T-cell (primary cell): Measurements from ENCODE around the gene ZNF195. TPM values are rescaled to one million over a fixed set of nuclear protein-coding genes. Genes with fewer than 3 reads are reported as not detected.
"Not testable (repeated sequence)": the region's sequence is repeated elsewhere in the genome, so short reads cannot be mapped to it uniquely, and the experiment has no call there.

Experiments used
- ATAC-seq, 4 experiments: fragments of 200-7000 bp in 3 of 4; fragments of 150-1000 bp in 1 of 4; cut with Tn5 transposase; replicated peaks in 1 of 4; 1 replicate in 3 of 4; 2 replicates in 1 of 4; pipeline ENCODE4 v1.10.0; 2021; ENCODE audit warnings: moderate library complexity in 3 of 4, mild to moderate bottlenecking in 2 of 4, moderate number of reproducible peaks in 1 of 4
- CTCF ChIA-PET, 2 donors: fragments of 300-600 bp; sonication (Branson Sonifier 250); formaldehyde crosslinking; loops; one replicate each; lab custom pipeline; 2022; ENCODE audit warnings: antibody characterized with exemption in 2 of 2; lab: Charles Lee
- POLR2A ChIA-PET, 2 donors: fragments of 300-600 bp; sonication (Branson Sonifier 250); formaldehyde crosslinking; loops; one replicate each; lab custom pipeline; 2022; ENCODE audit warnings: antibody characterized with exemption in 2 of 2; lab: Charles Lee
- DNase-seq, 35 experiments: peaks; one replicate each; pipeline versions ENCODE4 v3.0.0 to v3.0.0-alpha.2; 2013 to 2023
- H3K27ac ChIP-seq: one replicate; pipeline ENCODE4 v1.5.1; 2013; ENCODE audit warnings: low read length
- H3K27me3 ChIP-seq, 2 experiments: replicated peaks in 1 of 2; 1 replicate in 1 of 2; 2 replicates in 1 of 2; pipeline versions ENCODE4 v1.6.1 to v1.7.0; 2013; ENCODE audit warnings: low read length in 1 of 2, mixed read lengths in 1 of 2; ENCODE audit not compliant: control insufficient read depth in 2 of 2, insufficient read depth in 2 of 2; ENCODE audit errors: extremely low read depth in 1 of 2
- H3K36me3 ChIP-seq, 2 donors: 1 replicate in 1 of 2; 2 replicates in 1 of 2; pipeline versions ENCODE4 v1.6.1 to v1.7.0; 2013; ENCODE audit warnings: low read length in 1 of 2; ENCODE audit not compliant: control insufficient read depth in 2 of 2, insufficient read depth in 1 of 2; ENCODE audit errors: extremely low read depth in 1 of 2
- H3K4me1 ChIP-seq, 2 experiments: 1 replicate in 1 of 2; 2 replicates in 1 of 2; pipeline versions ENCODE4 v1.6.1 to v1.7.0; 2013; ENCODE audit warnings: low read length in 2 of 2, mixed read lengths in 1 of 2; ENCODE audit not compliant: insufficient read depth in 2 of 2, control insufficient read depth in 1 of 2; ENCODE audit errors: extremely low read depth in 1 of 2
- H3K4me3 ChIP-seq, 2 donors: 1 replicate in 1 of 2; 2 replicates in 1 of 2; pipeline versions ENCODE4 v1.5.1 to v1.7.0; 2013; ENCODE audit warnings: mild to moderate bottlenecking in 2 of 2, low read length in 1 of 2, moderate library complexity in 1 of 2; ENCODE audit not compliant: control insufficient read depth in 1 of 2; ENCODE audit errors: extremely low read depth in 1 of 2
- H3K9me3 ChIP-seq: 2 replicates; pipeline ENCODE4 v1.7.0; 2013
- H3K27ac Mint-ChIP-seq, 2 donors: one replicate each; pipeline ENCODE4 v1.8.0; 2020 to 2021; ENCODE audit warnings: mild to moderate bottlenecking in 2 of 2, mixed read lengths in 2 of 2
- H3K27me3 Mint-ChIP-seq, 2 donors: one replicate each; pipeline ENCODE4 v1.8.0; 2021 to 2022; ENCODE audit warnings: mixed read lengths in 2 of 2
- H3K36me3 Mint-ChIP-seq: one replicate; pipeline ENCODE4 v1.8.0; 2021; ENCODE audit warnings: mixed read lengths
- H3K4me1 Mint-ChIP-seq, 3 donors: one replicate each; pipeline ENCODE4 v1.8.0; 2020 to 2022; ENCODE audit warnings: mixed read lengths in 3 of 3, mild to moderate bottlenecking in 1 of 3
- H3K4me3 Mint-ChIP-seq, 3 donors: one replicate each; pipeline ENCODE4 v1.8.0; 2020 to 2022; ENCODE audit warnings: mild to moderate bottlenecking in 3 of 3, mixed read lengths in 3 of 3, moderate library complexity in 3 of 3
- H3K9me3 Mint-ChIP-seq, 3 donors: one replicate each; pipeline ENCODE4 v1.8.0; 2020 to 2022; ENCODE audit warnings: mixed read lengths in 3 of 3
- WGBS: methylation state at CpG from one replicate; pipeline ENCODE4 v1.1.5; 2013; ENCODE audit warnings: missing lambda C conversion rate; ENCODE audit not compliant: insufficient coverage; 5-methylcytosine and 5-hydroxymethylcytosine counted together
- total RNA-seq, 35 experiments: library from RNA in 6 of 35; stranded (reverse) in 6 of 35; fragments of 120-200 nt in 1 of 35; gene quantifications; one replicate each; pipeline versions ENCODE4 v1.2.1 to v1.2.4 and lab custom pipeline; 2013 to 2026

Gene ZNF195
- total RNA-seq, 5 donors from 2014 or later (not counting 1 experiment from before 2014, with no cell fraction given) = 22.9 to 35.8 (median 32.0) TPM

DNA sequence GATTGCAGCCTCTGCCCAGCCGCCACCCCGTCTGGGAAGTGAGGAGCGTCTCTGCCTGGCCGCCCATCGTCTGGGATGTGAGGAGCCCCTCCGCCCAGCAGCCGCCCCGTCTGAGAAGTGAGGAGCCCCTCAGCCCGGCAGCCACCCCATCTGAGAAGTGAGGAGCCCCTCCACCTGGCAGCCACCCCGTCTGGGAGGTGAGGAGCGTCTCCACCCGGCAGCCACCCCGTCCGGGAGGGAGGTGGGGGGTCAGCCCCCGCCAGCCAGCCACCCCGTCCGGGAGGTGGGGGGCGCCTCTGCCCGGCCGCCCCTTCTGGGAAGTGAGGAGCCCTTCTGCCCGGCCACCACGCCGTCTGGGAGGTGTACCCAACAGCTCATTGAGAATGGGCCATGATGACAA is 18.3 kb upstream of the ZNF195 start:
- H3K27ac Mint-ChIP-seq, H3K4me3 ChIP-seq, H3K9me3 Mint-ChIP-seq, H3K36me3 Mint-ChIP-seq, ATAC-seq, CTCF ChIA-PET, H3K4me1 Mint-ChIP-seq, H3K36me3 ChIP-seq, H3K4me1 ChIP-seq, H3K27me3 ChIP-seq, POLR2A ChIA-PET, DNase-seq, H3K27ac ChIP-seq, H3K9me3 ChIP-seq, H3K4me3 Mint-ChIP-seq: not testable (repeated sequence)
- peaks cover 8 to 13% of the 10 kb centered on the region in 2 donors for H3K27me3 Mint-ChIP-seq
- WGBS = 87% methylated on average over 12 of the region's 23 CpGs

GRCh38 chr11:3395468-3395867 is 16.5 kb upstream of the ZNF195 start:
- H3K4me3 Mint-ChIP-seq, H3K4me1 Mint-ChIP-seq, H3K27ac Mint-ChIP-seq, H3K27ac ChIP-seq, H3K9me3 ChIP-seq, H3K27me3 ChIP-seq, CTCF ChIA-PET, H3K4me1 ChIP-seq, H3K4me3 ChIP-seq, POLR2A ChIA-PET, H3K36me3 ChIP-seq, ATAC-seq, H3K9me3 Mint-ChIP-seq, DNase-seq, H3K36me3 Mint-ChIP-seq: not testable (repeated sequence)
- peaks cover 9 to 18% of the 10 kb centered on the region in 2 donors for H3K27me3 Mint-ChIP-seq
- WGBS = 79% methylated on average over 5 of the region's 5 CpGs

DNA sequence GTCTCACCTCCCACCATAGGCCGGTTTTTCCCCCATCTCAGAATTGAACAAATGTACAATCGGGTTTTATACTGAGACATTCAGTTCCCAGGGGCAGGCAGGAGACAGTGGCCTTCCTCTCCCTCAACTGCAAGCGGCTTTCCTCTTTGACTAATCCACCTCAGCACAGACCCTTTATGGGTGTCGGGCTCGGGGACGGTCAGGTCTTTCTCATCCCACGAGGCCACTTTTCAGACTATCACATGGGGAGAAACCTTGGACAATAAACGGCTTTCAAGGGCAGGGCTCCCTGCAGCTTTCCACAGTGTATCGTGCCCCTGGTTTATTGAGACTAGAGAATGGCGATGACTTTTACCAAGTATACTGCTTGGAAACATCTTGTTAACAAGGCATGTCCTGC is 16.0 kb upstream of the ZNF195 start:
- H3K9me3 ChIP-seq, H3K27ac Mint-ChIP-seq, H3K4me3 ChIP-seq, ATAC-seq, H3K4me1 ChIP-seq, H3K27ac ChIP-seq, H3K36me3 ChIP-seq, POLR2A ChIA-PET, H3K27me3 ChIP-seq, H3K4me1 Mint-ChIP-seq, DNase-seq, H3K4me3 Mint-ChIP-seq, H3K9me3 Mint-ChIP-seq, H3K36me3 Mint-ChIP-seq, CTCF ChIA-PET: not testable (repeated sequence)
- H3K27me3 Mint-ChIP-seq = peaks cover 9 to 18% of the 10 kb centered on the region in 2 donors
- 89% methylated on average over 3 of the region's 10 CpGs for WGBS

DNA sequence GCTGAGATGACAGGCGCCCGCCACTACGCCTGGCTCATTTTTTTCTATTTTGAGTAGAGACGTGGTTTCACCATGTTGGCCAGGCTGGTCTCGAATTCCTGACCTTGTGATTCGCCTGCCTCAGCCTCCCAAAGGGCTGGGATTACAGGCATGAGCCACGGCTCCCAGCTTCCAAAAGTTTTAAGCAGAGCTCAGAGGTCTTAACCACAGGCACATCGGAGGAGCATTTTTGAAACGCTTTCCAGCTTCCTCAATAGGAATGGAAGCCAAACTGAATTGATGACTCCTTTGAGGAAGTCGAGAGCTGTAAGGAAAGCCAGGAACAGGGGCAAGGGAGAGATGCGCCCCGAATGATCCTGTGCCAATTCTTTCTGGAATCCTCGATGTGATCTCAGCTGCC is 14.5 kb upstream of the ZNF195 start:
- H3K4me3 Mint-ChIP-seq, DNase-seq, ATAC-seq, H3K36me3 Mint-ChIP-seq, H3K27me3 ChIP-seq, H3K4me3 ChIP-seq, H3K9me3 Mint-ChIP-seq, H3K27ac ChIP-seq, H3K9me3 ChIP-seq, H3K4me1 Mint-ChIP-seq, CTCF ChIA-PET, H3K27ac Mint-ChIP-seq, H3K36me3 ChIP-seq, H3K4me1 ChIP-seq: not testable (repeated sequence)
- 67% methylated on average over 1 of the region's 13 CpGs for WGBS
- H3K27me3 Mint-ChIP-seq = peaks cover 7 to 14% of the 10 kb centered on the region in 2 donors
- POLR2A ChIA-PET = interaction anchor here in 1 of 2 donors (0.7 kb wide), 1 partner anchor 357 kb away, joined by 3 read pairs; no protein-coding TSS in a partner anchor

DNA sequence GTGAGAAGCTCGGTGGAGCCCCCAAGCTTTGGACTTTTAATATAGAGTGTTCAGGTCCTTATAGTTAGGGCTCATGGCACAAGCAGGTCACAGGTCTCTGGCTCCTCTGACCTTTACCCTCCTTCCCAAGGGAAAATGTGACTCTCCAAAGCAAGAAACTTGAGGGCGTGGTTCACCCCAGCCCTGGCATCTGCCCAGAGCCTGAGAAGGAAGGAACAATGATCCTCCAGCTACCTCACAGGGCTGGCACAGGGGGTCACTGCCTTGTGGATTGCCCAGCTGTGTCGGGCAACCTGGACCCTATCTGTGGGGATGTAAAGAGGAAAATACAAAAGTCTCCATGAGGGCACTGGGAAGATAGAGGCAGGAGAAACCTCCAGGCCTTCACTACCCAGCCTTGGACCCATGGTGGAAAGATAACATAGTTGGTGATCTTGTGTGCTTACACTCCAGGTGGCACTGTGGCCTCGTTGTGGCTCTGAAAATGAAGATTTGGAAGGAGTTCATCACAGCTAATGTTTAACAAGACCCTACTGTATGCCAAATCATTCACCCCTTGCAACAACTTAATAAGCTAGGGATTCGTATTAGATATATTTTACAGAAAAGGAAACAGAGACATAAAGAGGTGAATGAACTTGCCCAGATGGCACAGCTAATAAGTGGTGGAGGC is 3.8 kb upstream of the ZNF195 start:
- ATAC-seq = no peak
- 80% methylated on average over 1 of the region's 5 CpGs for WGBS
- H3K4me1 ChIP-seq = peaks cover 6 to 13% of the 10 kb centered on the region in 2 experiments
- CTCF ChIA-PET = interaction anchor here in 1 of 2 donors (0.6 kb wide), 1 partner anchor 514 kb away, joined by 3 read pairs; no protein-coding TSS in a partner anchor
- no peak overlapping the region for H3K4me3 Mint-ChIP-seq
- no peak overlapping the region for H3K27ac ChIP-seq
- H3K4me1 Mint-ChIP-seq = peaks cover 21 to 25% (median 23%) of the 10 kb centered on the region in 3 donors
- no peaks in the 10 kb centered on the region for H3K36me3 ChIP-seq
- H3K9me3 Mint-ChIP-seq = no peaks in the 10 kb centered on the region
- POLR2A ChIA-PET = interaction anchor here in 1 of 2 donors (0.8 kb wide), 1 partner anchor 1081 kb away, joined by 8 read pairs; the partner anchor contains the start of genes C11orf21 and TSPAN32
- H3K4me3 ChIP-seq = no peak overlapping the region
- H3K27me3 Mint-ChIP-seq = peaks cover 4 to 9% of the 10 kb centered on the region in 2 donors
- no peak for DNase-seq
- H3K27ac Mint-ChIP-seq = no peak overlapping the region
- H3K9me3 ChIP-seq = no peaks in the 10 kb centered on the region
- peaks cover 0 to 2% of the 10 kb centered on the region in 2 experiments for H3K27me3 ChIP-seq
- H3K36me3 Mint-ChIP-seq = no peaks in the 10 kb centered on the region

GRCh38 chr11:3381794-3382193 is 2.8 kb upstream of the ZNF195 start:
- no peak overlapping the region for H3K27ac Mint-ChIP-seq
- H3K27ac ChIP-seq = no peak overlapping the region
- no peaks in the 10 kb centered on the region for H3K27me3 ChIP-seq
- ChIA-PET CTCF (interaction anchor here in 1 of 2 donors (1.3 kb wide), 1 partner anchor 40 kb away, joined by 3 read pairs; no protein-coding TSS in a partner anchor), POLR2A (no interaction called here)
- H3K9me3 Mint-ChIP-seq = no peaks in the 10 kb centered on the region
- peaks cover 31 to 34% (median 32%) of the 10 kb centered on the region in 3 donors for H3K4me1 Mint-ChIP-seq
- no peaks in the 10 kb centered on the region for H3K9me3 ChIP-seq
- no peak overlapping the region for H3K4me3 Mint-ChIP-seq
- H3K36me3 Mint-ChIP-seq = peaks cover 8% of the 10 kb centered on the region
- peaks cover 4 to 9% of the 10 kb centered on the region in 2 donors for H3K27me3 Mint-ChIP-seq
- no peaks in the 10 kb centered on the region for H3K36me3 ChIP-seq
- peaks cover 14 to 21% of the 10 kb centered on the region in 2 experiments for H3K4me1 ChIP-seq
- no peak overlapping the region for H3K4me3 ChIP-seq
- DNase-seq = no peak
- ATAC-seq = no peak
- 100% methylated on average over 2 of the region's 5 CpGs for WGBS
